ENCODE results near the gene GAB2.
"Not testable (repeated sequence)": the region's sequence is repeated elsewhere in the genome, so short reads cannot be mapped to it uniquely, and the experiment has no call there.

The GAB2 gene

GRCh38 chr11:78417175-78417887 lies at the start of gene GAB2:
Gene GAB2, minus strand, starts transcription at chr11:78417820. Its CDS starts 100 bp downstream, at chr11:78417720.
- peak; percentile 22 for DNase-seq

GRCh38 chr11:78467370-78467769 lies 49.8 kb upstream of the GAB2 start:
- DNase-seq = no peak

GRCh38 chr11:78465169-78465942 lies 47.7 kb upstream of the GAB2 start:
- no peak for DNase-seq

GRCh38 chr11:78464787-78465168 lies 47.2 kb upstream of the GAB2 start:
- DNase-seq = not testable (repeated sequence)

DNA sequence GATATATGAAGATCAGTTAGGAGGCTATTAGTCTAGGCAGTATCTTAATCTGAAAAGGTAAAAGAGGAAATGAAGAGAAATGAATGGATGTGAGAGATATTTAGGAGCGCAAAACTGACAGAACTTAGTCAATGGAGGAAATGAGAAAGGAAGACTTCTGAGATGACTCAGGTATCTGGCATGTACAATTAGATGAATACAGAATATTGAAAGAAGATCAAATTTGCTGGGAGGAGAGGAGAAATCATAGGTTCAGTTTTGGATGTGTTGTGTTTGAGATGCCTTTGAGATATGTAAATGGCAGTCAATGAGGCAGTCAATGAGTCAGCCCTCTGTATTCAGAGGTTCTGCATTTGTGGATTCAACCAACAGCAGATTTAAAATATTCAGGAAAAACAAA lies 42.9 kb upstream of the GAB2 start:
- no peak for DNase-seq

DNA sequence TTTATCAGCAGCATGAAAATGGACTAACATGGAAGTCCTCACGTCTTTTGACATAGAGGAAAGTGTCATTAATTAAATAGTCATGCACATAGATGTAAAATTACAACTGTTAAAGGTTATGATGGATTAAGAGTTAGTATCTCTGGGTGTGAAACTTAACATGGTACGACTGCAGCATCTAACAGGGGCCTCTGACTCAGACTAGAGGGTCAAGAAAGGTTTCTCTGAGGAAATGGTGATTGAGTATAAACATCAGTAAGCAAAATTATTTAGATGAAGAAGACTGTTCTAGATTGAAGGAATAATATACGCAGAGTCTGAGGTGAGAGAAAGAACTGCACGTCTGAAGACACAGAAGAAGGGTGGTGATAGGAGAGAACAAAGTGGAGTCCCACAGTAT lies 42.1 kb upstream of the GAB2 start:
- DNase-seq = no peak

DNA sequence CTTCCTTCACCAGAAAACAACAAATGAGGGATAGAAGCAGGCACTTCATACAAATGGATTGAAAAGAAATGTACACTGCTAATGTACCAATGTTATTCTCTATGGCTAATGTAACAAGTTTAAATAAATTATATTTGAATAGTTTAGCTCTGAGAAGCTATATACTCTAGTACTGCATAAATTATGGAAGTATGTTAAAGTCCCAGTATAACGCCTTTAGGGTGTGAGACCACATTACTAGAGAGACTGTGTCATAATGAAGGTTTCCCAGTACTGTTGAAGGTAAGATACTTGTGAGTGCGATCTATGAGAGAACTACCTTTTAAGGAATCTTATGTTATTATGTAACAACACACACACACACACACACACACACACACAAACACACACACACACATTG lies 39.8 kb upstream of the GAB2 start:
- no peak for DNase-seq

GRCh38 chr11:78453140-78453935 lies 35.7 kb upstream of the GAB2 start:
- DNase-seq = no peak

DNA sequence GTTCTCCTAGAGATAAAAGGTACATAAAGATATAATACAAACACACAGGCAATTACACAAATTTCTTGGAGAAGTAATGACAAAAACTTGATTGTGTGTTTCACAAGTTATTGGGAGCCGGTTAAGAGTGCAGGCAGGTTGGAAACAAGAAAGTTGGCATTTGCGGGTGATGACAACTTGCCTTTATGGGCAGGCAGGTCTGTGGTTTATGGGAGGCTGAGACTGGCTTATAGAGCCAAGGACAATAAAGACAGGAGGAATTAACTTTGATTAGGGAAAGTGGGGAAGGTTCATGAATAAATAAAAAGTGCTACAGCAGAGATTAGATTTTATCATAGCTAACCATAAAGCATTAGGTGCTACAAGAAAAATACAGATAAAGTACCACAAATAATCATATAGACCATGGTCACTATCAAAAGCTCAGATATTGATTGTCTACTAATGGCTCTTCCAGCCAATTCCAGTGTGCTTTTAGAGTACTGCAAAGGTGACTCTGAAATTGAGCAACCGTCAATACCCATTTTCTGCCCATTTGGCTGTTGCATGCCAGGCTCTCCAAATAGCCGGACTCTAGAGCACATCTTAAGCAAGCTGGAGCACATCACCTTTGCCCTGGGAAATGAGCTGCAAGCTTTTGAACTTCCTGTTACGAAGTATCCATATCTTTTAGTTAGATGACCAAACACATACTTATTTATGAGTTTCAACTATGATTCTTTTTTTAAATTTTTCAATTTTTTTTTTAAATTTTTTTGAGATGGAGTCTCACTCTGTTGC lies 33.9 kb upstream of the GAB2 start:
- DNase-seq = no peak

- no peak for DNase-seq
Measured at GRCh38 chr11:78450866-78451265, 33.2 kb upstream of the GAB2 start.

- DNase-seq = no peak
Measured at GRCh38 chr11:78449866-78450265, 32.2 kb upstream of the GAB2 start.

DNA sequence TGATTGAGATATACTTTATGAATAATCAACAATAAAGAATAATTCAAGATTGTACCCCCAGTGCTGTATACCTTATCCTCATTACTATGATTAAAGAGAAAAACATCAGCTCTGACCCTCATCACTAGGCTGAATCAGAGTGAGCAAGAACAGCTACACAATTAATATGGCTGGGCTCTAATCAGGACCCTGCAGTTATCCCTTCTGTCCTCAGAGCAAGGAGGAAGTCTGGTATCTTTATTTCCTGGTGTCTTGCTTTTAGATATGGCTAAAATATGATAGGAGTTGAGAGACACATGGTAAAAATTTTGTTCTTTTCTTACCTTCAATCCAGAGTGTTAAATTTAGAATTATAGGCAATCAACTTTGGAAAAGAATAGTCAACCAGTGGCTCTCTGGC lies 28.6 kb upstream of the GAB2 start:
- DNase-seq = no peak

DNA sequence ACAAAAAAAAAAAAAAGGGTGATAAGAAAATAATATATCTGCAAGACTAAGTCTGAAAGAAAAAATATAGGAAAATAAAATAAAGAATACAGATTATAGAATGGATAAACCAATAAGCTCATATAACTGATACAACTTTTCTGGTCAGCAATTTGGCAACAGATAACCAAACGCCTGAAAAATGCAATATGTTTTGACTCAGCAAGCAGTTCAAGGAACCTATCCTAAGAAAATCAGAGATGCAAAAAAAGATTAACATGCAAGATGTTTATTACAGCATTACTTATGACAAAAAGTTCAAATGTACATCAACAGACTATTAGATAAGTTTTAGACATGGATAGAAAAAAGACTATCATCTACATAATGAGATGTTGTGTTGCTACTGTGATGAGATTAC lies 27.1 kb upstream of the GAB2 start:
- DNase-seq = no peak

GRCh38 chr11:78441956-78442355 lies 24.3 kb upstream of the GAB2 start:
- DNase-seq = no peak

DNA sequence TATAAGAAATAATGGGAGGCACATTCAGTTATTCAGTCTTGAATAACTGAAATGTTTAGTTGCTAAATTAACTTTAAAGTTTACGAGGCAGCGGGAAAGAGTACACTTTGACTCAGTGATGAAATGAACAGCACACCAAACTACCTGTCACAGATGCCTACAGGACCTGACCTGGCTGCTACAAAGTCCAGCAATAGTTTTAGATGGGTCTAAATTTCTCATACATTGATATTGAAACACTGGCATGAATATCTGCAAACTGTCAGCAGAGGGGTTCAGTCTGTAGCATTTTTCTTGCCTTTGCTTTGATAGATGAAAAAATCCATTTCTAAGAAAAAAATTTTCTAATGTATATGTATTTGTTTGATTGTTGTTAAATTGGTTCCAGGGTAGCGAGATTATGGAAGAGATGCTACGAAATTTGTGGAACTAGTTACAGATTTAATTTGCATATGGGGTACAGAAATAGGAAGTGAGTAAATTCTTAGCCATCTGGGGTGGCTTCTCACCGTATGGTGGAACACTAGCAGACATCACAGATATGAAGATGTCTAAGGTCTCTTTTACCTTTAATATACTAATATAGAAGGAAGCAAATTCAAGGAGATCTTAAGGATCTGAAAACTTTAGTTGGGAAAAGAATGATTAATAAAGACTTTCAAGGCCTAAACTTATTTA lies 20.8 kb upstream of the GAB2 start:
- DNase-seq = no peak

- no peak for DNase-seq
Measured at GRCh38 chr11:78432956-78433355, 15.3 kb upstream of the GAB2 start.

DNA sequence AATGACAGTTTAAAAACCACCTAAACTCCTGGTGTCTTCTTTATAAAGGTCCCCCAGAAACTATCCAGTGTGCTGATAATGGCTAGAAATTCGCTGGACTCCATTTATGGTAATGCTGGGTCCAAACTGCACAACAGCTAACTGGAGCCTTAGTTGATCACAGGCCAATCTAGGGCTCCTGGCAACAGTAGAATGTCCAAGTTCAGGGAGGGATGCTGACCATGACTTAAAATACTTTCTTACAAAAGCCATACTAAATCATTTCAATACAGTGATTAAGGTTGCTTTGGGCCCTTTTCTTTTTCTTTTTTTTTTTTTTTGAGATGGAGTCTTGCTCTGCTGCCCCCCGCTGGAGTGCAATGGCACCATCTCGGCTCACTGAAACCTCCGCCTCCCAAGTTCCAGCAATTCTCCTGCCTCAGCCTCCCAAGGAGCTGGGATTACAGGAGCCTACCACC lies 14.5 kb upstream of the GAB2 start:
- DNase-seq = no peak

DNA sequence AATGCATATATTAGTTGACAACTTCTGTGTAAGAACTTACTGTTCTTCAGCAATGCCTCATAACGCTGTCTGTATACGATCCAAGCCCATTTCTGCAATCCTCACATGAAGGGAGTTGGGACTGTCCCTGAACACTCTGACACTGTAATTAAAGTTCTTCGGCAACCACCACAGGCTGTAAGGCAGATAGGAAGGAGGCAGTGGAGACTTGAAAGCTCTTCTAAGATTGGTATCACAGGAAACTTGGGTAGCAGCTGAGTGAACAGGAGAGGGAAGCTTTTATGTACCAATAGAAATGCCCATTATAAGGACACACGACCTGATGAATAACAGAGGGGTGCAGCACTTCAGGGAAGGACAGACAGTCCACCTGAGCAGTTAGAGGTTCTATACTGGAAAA lies 12.0 kb upstream of the GAB2 start:
- no peak for DNase-seq

DNA sequence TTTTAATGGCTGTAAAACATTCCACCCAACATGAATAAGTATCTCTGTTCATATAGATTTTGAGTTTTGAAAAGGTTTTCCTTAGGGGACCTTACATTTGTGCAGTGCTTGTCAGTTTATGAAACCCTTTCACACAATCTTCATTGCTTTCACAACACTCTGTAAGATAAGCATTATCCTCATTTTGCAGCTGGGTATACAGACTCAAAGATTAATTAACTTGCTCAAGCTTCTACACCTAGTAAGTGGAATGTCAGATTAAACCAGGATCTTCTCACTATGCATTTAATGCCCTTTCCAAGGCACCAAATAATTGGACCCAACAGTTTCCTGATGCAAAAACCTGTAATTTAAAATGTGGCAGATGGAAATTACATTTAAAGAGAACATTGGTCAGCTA lies 11.6 kb upstream of the GAB2 start:
- DNase-seq = no peak

DNA sequence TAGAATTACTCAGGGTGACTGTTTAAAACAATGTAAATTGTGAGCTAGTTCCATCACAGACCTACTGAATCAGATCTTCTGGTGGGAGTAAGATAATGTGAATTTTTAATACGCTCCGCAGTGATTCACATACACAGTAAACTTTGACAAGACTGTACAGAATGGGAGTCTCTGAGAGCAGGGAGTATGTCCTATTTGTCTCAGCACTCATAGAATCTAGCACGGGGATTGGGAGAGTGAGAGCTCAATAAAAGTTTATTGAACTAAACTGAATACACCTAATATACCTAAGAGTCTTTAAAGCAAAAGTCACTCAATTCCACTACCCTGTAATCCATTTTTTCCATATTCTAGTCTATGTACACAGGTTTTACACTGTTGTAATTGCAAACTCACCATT lies 11.2 kb upstream of the GAB2 start:
- no peak for DNase-seq

- no peak for DNase-seq
Measured at GRCh38 chr11:78428266-78428636, 10.6 kb upstream of the GAB2 start.

DNA sequence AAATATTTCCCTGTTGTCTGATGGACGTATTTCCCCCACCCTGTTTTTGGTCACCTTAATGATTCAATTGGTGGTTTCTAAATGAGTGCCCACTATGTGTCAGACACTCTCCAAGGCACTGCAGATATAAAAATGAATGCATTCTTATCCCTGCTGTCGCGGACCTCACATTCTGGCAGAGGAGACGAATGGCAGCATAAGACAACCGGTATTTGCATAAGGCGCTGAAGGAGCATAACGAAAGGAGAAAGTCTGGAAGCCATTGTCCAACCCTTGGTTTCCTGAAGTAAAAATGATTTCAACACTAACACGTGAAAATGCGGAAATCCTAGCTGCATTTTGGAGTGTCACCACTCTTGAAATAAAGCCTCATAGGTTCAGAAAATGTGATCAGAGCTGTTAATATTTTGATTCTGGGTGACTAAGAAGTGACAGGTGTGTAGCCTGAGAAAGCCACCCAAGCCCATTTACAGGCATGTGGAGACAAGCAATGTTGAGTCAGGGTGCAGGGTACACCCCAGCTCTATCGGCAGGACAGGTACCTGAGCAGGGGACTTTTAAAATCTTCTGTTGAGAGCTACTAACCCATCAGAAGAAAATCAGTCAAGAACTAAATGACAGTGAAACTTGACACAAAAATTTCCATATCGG lies 10.1 kb upstream of the GAB2 start:
- DNase-seq = no peak
